ENCODE data around the gene GPATCH8.
A peak's percentile ranks its signal among the peaks of the same experiment; 100 is the strongest.

DNA sequence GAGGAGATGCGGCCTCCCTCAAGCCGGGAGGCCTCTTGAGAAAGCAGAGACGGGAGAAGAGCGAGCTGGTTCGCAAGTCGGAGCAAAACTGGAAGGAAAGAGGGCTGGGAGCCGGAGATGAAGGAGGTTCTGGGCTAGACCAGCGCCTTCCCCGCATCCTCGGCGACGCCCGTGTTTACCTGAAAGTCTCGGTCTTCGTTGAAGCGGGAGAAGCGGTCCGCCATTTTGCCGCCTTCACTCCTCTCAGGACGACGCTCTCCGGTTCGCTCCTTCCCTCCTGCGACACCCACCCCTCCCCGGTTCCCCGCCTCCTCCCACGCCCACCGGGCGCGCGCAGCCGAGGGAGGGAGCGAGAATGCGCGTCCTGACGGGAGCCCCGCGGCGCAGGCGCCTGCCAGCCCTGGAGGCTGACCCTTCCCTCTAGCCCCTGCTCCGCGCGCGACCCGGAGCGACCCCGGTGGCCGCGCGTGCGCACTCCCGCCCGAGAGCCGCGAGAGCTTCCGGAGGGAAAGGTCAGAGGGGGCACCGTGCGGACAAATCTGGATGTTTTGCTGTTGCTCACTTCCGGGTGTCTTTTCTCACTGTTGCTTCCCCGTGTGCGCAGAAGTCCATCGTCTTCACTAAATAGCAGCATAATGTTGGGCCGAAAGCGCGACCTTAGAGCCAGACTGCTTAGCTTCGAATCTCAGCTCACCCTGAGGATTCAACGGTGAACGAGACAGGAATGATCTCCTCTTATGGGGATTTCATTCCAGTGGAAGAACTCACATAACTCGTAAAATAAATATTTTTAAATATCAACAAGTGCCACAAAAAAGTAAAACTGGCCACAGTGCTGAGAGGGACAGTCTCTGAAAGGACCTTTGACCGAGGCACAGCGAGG, at the start of gene GPATCH8:
- TF ChIP-seq ZBTB17 (tag by site-specific recombination; IDR thresholded peaks at IDR 0.05) (peak; percentile 82), ZNF23 (tag by site-specific recombination; IDR thresholded peaks at IDR 0.05; ENCODE audit: borderline replicate concordance) (no peak), ZBTB7A (tag by site-specific recombination; IDR thresholded peaks at IDR 0.05; ENCODE audit: low read depth) (peak; percentile 43; the same call in 1 of the 2 replicates), ZNF501 (tag by site-specific recombination; IDR thresholded peaks at IDR 0.05) (peak; percentile 62; the same call in 1 of the 2 replicates), ZFP3 (tag by site-specific recombination; IDR thresholded peaks at IDR 0.05; ENCODE audit: low read depth) (no peak), ZNF184 (tag by site-specific recombination; IDR thresholded peaks at IDR 0.05) (no peak)
- TF ChIP-seq, protein P1, sequence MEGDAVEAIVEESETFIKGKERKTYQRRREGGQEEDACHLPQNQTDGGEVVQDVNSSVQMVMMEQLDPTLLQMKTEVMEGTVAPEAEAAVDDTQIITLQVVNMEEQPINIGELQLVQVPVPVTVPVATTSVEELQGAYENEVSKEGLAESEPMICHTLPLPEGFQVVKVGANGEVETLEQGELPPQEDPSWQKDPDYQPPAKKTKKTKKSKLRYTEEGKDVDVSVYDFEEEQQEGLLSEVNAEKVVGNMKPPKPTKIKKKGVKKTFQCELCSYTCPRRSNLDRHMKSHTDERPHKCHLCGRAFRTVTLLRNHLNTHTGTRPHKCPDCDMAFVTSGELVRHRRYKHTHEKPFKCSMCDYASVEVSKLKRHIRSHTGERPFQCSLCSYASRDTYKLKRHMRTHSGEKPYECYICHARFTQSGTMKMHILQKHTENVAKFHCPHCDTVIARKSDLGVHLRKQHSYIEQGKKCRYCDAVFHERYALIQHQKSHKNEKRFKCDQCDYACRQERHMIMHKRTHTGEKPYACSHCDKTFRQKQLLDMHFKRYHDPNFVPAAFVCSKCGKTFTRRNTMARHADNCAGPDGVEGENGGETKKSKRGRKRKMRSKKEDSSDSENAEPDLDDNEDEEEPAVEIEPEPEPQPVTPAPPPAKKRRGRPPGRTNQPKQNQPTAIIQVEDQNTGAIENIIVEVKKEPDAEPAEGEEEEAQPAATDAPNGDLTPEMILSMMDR (tag by site-specific recombination; IDR thresholded peaks at IDR 0.05) = no peak
- TF ChIP-seq, protein P2, sequence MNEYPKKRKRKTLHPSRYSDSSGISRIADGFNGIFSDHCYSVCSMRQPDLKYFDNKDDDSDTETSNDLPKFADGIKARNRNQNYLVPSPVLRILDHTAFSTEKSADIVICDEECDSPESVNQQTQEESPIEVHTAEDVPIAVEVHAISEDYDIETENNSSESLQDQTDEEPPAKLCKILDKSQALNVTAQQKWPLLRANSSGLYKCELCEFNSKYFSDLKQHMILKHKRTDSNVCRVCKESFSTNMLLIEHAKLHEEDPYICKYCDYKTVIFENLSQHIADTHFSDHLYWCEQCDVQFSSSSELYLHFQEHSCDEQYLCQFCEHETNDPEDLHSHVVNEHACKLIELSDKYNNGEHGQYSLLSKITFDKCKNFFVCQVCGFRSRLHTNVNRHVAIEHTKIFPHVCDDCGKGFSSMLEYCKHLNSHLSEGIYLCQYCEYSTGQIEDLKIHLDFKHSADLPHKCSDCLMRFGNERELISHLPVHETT (tag by site-specific recombination; IDR thresholded peaks at IDR 0.05) = 0 out of 2 replicates have a peak, but pooled peaks have one; percentile 57
- TF ChIP-seq, protein P3, sequence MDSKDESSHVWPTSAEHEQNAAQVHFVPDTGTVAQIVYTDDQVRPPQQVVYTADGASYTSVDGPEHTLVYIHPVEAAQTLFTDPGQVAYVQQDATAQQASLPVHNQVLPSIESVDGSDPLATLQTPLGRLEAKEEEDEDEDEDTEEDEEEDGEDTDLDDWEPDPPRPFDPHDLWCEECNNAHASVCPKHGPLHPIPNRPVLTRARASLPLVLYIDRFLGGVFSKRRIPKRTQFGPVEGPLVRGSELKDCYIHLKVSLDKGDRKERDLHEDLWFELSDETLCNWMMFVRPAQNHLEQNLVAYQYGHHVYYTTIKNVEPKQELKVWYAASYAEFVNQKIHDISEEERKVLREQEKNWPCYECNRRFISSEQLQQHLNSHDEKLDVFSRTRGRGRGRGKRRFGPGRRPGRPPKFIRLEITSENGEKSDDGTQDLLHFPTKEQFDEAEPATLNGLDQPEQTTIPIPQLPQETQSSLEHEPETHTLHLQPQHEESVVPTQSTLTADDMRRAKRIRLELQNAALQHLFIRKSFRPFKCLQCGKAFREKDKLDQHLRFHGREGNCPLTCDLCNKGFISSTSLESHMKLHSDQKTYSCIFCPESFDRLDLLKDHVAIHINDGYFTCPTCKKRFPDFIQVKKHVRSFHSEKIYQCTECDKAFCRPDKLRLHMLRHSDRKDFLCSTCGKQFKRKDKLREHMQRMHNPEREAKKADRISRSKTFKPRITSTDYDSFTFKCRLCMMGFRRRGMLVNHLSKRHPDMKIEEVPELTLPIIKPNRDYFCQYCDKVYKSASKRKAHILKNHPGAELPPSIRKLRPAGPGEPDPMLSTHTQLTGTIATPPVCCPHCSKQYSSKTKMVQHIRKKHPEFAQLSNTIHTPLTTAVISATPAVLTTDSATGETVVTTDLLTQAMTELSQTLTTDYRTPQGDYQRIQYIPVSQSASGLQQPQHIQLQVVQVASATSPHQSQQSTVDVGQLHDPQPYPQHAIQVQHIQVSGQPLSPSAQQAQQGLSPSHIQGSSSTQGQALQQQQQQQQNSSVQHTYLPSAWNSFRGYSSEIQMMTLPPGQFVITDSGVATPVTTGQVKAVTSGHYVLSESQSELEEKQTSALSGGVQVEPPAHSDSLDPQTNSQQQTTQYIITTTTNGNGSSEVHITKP (tag by site-specific recombination; IDR thresholded peaks at IDR 0.05) = peak; percentile 39; the same call in 1 of the 2 replicates
